ENCODE results near the gene UBE2C.
"Not testable (repeated sequence)": the region's sequence is repeated elsewhere in the genome, so short reads cannot be mapped to it uniquely, and the experiment has no call there.

UBE2C gene

GRCh38 chr20:45829673-45830106 is 17.2 kb downstream of the UBE2C start:
- in situ Hi-C loops (cut with HindIII; ENCODE audit: low sequenced_read_pairs), result not testable (repeated sequence)

- in situ Hi-C loops (cut with HindIII; ENCODE audit: low sequenced_read_pairs), result no loop called here
Measured at GRCh38 chr20:45832619-45833018, 20.2 kb downstream of the UBE2C start.

GRCh38 chr20:45833030-45833882 is 20.8 kb downstream of the UBE2C start, which contains the start of gene SNX21:
SNX21 (plus strand) TSS chr20:45833799; CDS start chr20:45833920, 121 bp downstream.
- in situ Hi-C loops (cut with HindIII; ENCODE audit: low sequenced_read_pairs), result no loop called here

GRCh38 chr20:45833883-45834796 is 21.7 kb downstream of the UBE2C start:
- in situ Hi-C loops (cut with HindIII; ENCODE audit: low sequenced_read_pairs), result no loop called here

GRCh38 chr20:45834797-45835161 is 22.3 kb downstream of the UBE2C start:
- in situ Hi-C loops (cut with HindIII; ENCODE audit: low sequenced_read_pairs), result no loop called here

- in situ Hi-C loops (cut with HindIII; ENCODE audit: low sequenced_read_pairs), result no loop called here
Measured at GRCh38 chr20:45835329-45835765, 22.9 kb downstream of the UBE2C start.

GRCh38 chr20:45835825-45836224 is 23.4 kb downstream of the UBE2C start:
- in situ Hi-C loops (cut with HindIII; ENCODE audit: low sequenced_read_pairs), result no loop called here

GRCh38 chr20:45836841-45837240 is 24.4 kb downstream of the UBE2C start:
- in situ Hi-C loops (cut with HindIII; ENCODE audit: low sequenced_read_pairs), result no loop called here

- in situ Hi-C loops (cut with HindIII; ENCODE audit: low sequenced_read_pairs), result no loop called here
Measured at GRCh38 chr20:45840700-45841198, 28.3 kb downstream of the UBE2C start.

- in situ Hi-C loops (cut with HindIII; ENCODE audit: low sequenced_read_pairs), result no loop called here
Measured at GRCh38 chr20:45841407-45842129, 29.1 kb downstream of the UBE2C start.

- in situ Hi-C loops (cut with HindIII; ENCODE audit: low sequenced_read_pairs), result no loop called here
Measured at GRCh38 chr20:45842169-45842812, 29.8 kb downstream of the UBE2C start.

GRCh38 chr20:45843506-45843905 is 31.1 kb downstream of the UBE2C start:
- in situ Hi-C loops (cut with HindIII; ENCODE audit: low sequenced_read_pairs), result no loop called here

GRCh38 chr20:45845452-45845851 is 33.0 kb downstream of the UBE2C start:
- in situ Hi-C loops (cut with HindIII; ENCODE audit: low sequenced_read_pairs), result no loop called here

GRCh38 chr20:45848421-45848820 is 36.0 kb downstream of the UBE2C start:
- in situ Hi-C loops (cut with HindIII; ENCODE audit: low sequenced_read_pairs), result no loop called here

- in situ Hi-C loops (cut with HindIII; ENCODE audit: low sequenced_read_pairs), result no loop called here
Measured at GRCh38 chr20:45848969-45849582, 36.6 kb downstream of the UBE2C start.

- in situ Hi-C loops (cut with HindIII; ENCODE audit: low sequenced_read_pairs), result no loop called here
Measured at GRCh38 chr20:45850238-45850637, 37.8 kb downstream of the UBE2C start.

- in situ Hi-C loops (cut with HindIII; ENCODE audit: low sequenced_read_pairs), result no loop called here
Measured at GRCh38 chr20:45850926-45851325, 38.5 kb downstream of the UBE2C start.

- in situ Hi-C loops (cut with HindIII; ENCODE audit: low sequenced_read_pairs), result no loop called here
Measured at GRCh38 chr20:45851501-45851900, 39.1 kb downstream of the UBE2C start.

GRCh38 chr20:45852326-45852725 is 39.9 kb downstream of the UBE2C start:
- in situ Hi-C loops (cut with HindIII; ENCODE audit: low sequenced_read_pairs), result no loop called here

- in situ Hi-C loops (cut with HindIII; ENCODE audit: low sequenced_read_pairs), result no loop called here
Measured at GRCh38 chr20:45853484-45853883, 41.0 kb downstream of the UBE2C start.

Data from endothelial cell of hepatic sinusoid (primary cell).